CD4-positive, alpha-beta memory T cell (primary cell): ENCODE measurements around the gene PCDH15. TPM values are rescaled to one million over a fixed set of nuclear protein-coding genes. Genes with fewer than 3 reads are reported as not detected.

Source experiments
- CTCF ChIA-PET: fragments of 350-600 bp; sonication (Branson Sonifier 250); formaldehyde crosslinking; loops from one replicate; lab custom pipeline; 2021; ENCODE audit warnings: inconsistent platforms; ENCODE audit not compliant: partially characterized antibody; lab: Charles Lee
- POLR2A ChIA-PET: fragments of 350-600 bp; sonication (Branson Sonifier 250); formaldehyde crosslinking; loops from one replicate; lab custom pipeline; 2021; ENCODE audit not compliant: partially characterized antibody; lab: Charles Lee
- DNase-seq, 5 donors: peaks; one replicate each; pipeline versions ENCODE4 v3.0.0 to v3.0.0-alpha.2; 2020 to 2022; ENCODE audit warnings: mixed read lengths in 1 of 5
- H3K27ac ChIP-seq: one replicate; pipeline ENCODE4 v1.7.0; 2013; ENCODE audit warnings: low read depth, low read length
- H3K27me3 ChIP-seq: 2 replicates; pipeline ENCODE4 v1.7.0; 2013; ENCODE audit warnings: mild to moderate bottlenecking, low read length, moderate library complexity; ENCODE audit not compliant: insufficient read depth
- H3K36me3 ChIP-seq: 2 replicates; pipeline ENCODE4 v1.7.0; 2013; ENCODE audit warnings: mild to moderate bottlenecking, low read length, moderate library complexity; ENCODE audit not compliant: insufficient read depth
- H3K4me1 ChIP-seq: 2 replicates; pipeline ENCODE4 v1.7.0; 2013; ENCODE audit warnings: mild to moderate bottlenecking, low read length, moderate library complexity; ENCODE audit not compliant: insufficient read depth
- H3K4me3 ChIP-seq, 2 donors: one replicate each; pipeline ENCODE4 v1.7.0; 2013; ENCODE audit warnings: low read length in 2 of 2, mild to moderate bottlenecking in 1 of 2
- H3K9me3 ChIP-seq, 2 donors: one replicate each; pipeline ENCODE4 v1.7.0; 2013; ENCODE audit warnings: low read length in 2 of 2, control low read depth in 1 of 2; ENCODE audit not compliant: control insufficient read depth in 1 of 2
- H3K27ac Mint-ChIP-seq, 7 donors: one replicate each; pipeline ENCODE4 v1.8.0; 2020 to 2021; ENCODE audit warnings: mixed read lengths in 7 of 7, mild to moderate bottlenecking in 6 of 7, inconsistent platforms in 3 of 7, moderate library complexity in 3 of 7
- H3K27me3 Mint-ChIP-seq, 2 donors: one replicate each; pipeline ENCODE4 v1.8.0; 2020 to 2021; ENCODE audit warnings: mixed read lengths in 2 of 2
- H3K36me3 Mint-ChIP-seq, 2 donors: one replicate each; pipeline ENCODE4 v1.8.0; 2020 to 2021; ENCODE audit warnings: mixed read lengths in 2 of 2, inconsistent platforms in 1 of 2, mild to moderate bottlenecking in 1 of 2
- H3K4me1 Mint-ChIP-seq, 4 donors: one replicate each; pipeline ENCODE4 v1.8.0; 2020 to 2021; ENCODE audit warnings: mixed read lengths in 4 of 4, mild to moderate bottlenecking in 1 of 4
- H3K4me3 Mint-ChIP-seq, 8 donors: one replicate each; pipeline ENCODE4 v1.8.0; 2020 to 2021; ENCODE audit warnings: mixed read lengths in 8 of 8, mild to moderate bottlenecking in 7 of 8, moderate library complexity in 6 of 8, inconsistent platforms in 3 of 8
- H3K9me3 Mint-ChIP-seq, 8 donors: one replicate each; pipeline ENCODE4 v1.8.0; 2020 to 2021; ENCODE audit warnings: mixed read lengths in 8 of 8, mild to moderate bottlenecking in 5 of 8, inconsistent platforms in 3 of 8, moderate library complexity in 1 of 8
- intact Hi-C: fragments of 100-400 bp; cut with micrococcal nuclease; formaldehyde crosslinking; loops from one replicate; pipeline ENCODE4 v1.15.1; 2023
- polyA plus RNA-seq, 2 donors: library from polyadenylated mRNA; unstranded; fragments of 300-500 nt; fragmentation: Illumina TruSeq; gene quantifications; one replicate each; pipeline ENCODE4 v1.2.3, GENCODE V29; 2021
- total RNA-seq, 2 experiments: library from RNA; stranded (reverse); gene quantifications; one replicate each; pipeline ENCODE4 v1.2.3, GENCODE V29; 2021

The PCDH15 gene
- total and polyA plus RNA-seq, 4 experiments from 2014 or later = not detected

- H3K27ac Mint-ChIP-seq = no peak overlapping the region
- H3K27me3 Mint-ChIP-seq = no peaks in the 10 kb centered on the region
- intact Hi-C loops = no loop called here
- Histone ChIP-seq H3K27me3 (no peaks in the 10 kb centered on the region), H3K36me3 (no peaks in the 10 kb centered on the region), H3K9me3 (no peaks in the 10 kb centered on the region), H3K4me3 (no peak overlapping the region), H3K4me1 (no peaks in the 10 kb centered on the region), H3K27ac (no peak overlapping the region)
- no peak for DNase-seq
- CTCF ChIA-PET = no interaction called here
- H3K4me1 Mint-ChIP-seq = no peaks in the 10 kb centered on the region
- no peak overlapping the region for H3K4me3 Mint-ChIP-seq
- peaks cover 0 to 10% (median 4%) of the 10 kb centered on the region in 8 donors for H3K9me3 Mint-ChIP-seq
- POLR2A ChIA-PET = no interaction called here
- no peaks in the 10 kb centered on the region for H3K36me3 Mint-ChIP-seq
Measured at GRCh38 chr10:54665095-54665494, 135.9 kb downstream of the PCDH15 start.

DNA sequence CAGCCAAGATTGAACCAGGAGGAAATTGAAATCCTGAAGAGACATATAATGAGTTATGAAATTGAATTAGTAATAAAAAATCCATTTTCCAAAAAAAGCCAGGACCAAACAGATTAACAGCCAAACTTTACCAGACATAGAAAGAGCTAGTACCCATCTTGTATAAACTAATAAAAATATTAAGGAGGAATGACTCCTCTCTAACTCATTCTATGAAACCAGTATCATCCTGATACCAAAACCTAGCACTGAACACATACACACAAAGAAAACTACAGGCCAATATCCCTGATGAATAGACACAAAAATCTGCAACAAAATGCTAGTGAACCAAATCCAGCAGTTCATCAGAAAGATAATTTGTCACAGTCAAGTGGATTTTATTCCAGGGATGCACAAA lies 140.6 kb downstream of the PCDH15 start:
- Mint-ChIP-seq H3K9me3 (peaks cover 2 to 25% (median 9%) of the 10 kb centered on the region in 8 donors), H3K27ac (no peak overlapping the region), H3K36me3 (no peaks in the 10 kb centered on the region), H3K4me3 (peak overlapping the region in 1 of 8 donors; percentile 9), H3K4me1 (no peaks in the 10 kb centered on the region), H3K27me3 (no peaks in the 10 kb centered on the region)
- intact Hi-C loops = no loop called here
- ChIA-PET CTCF (no interaction called here), POLR2A (no interaction called here)
- Histone ChIP-seq H3K27me3 (no peaks in the 10 kb centered on the region), H3K9me3 (no peaks in the 10 kb centered on the region), H3K4me3 (no peak overlapping the region), H3K27ac (no peak overlapping the region), H3K36me3 (no peaks in the 10 kb centered on the region), H3K4me1 (no peaks in the 10 kb centered on the region)
- no peak for DNase-seq

GRCh38 chr10:54656643-54657042 lies 144.4 kb downstream of the PCDH15 start:
- no peak overlapping the region for H3K27ac ChIP-seq
- H3K4me1 ChIP-seq = no peaks in the 10 kb centered on the region
- no peak for DNase-seq
- Mint-ChIP-seq H3K4me1 (no peaks in the 10 kb centered on the region), H3K36me3 (no peaks in the 10 kb centered on the region), H3K4me3 (no peak overlapping the region), H3K9me3 (peaks cover 0 to 21% (median 19%) of the 10 kb centered on the region in 8 donors), H3K27me3 (no peaks in the 10 kb centered on the region), H3K27ac (peak overlapping the region in 1 of 7 donors; percentile 72)
- ChIA-PET POLR2A (no interaction called here), CTCF (no interaction called here)
- H3K27me3 ChIP-seq = no peaks in the 10 kb centered on the region
- intact Hi-C loops = no loop called here
- H3K9me3 ChIP-seq = no peaks in the 10 kb centered on the region
- no peaks in the 10 kb centered on the region for H3K36me3 ChIP-seq
- H3K4me3 ChIP-seq = no peak overlapping the region

GRCh38 chr10:54653518-54653917 lies 147.5 kb downstream of the PCDH15 start:
- CTCF ChIA-PET = no interaction called here
- POLR2A ChIA-PET = no interaction called here
- no peak for DNase-seq
- Mint-ChIP-seq H3K27me3 (no peaks in the 10 kb centered on the region), H3K36me3 (no peaks in the 10 kb centered on the region), H3K27ac (no peak overlapping the region), H3K4me1 (no peaks in the 10 kb centered on the region), H3K9me3 (peaks cover 0 to 29% (median 17%) of the 10 kb centered on the region in 8 donors), H3K4me3 (no peak overlapping the region)
- Histone ChIP-seq H3K27me3 (no peaks in the 10 kb centered on the region), H3K36me3 (no peaks in the 10 kb centered on the region), H3K27ac (no peak overlapping the region), H3K4me3 (no peak overlapping the region), H3K4me1 (no peaks in the 10 kb centered on the region), H3K9me3 (no peaks in the 10 kb centered on the region)
- intact Hi-C loops = no loop called here

GRCh38 chr10:54650547-54650946 lies 150.5 kb downstream of the PCDH15 start:
- H3K27ac ChIP-seq = no peak overlapping the region
- no peaks in the 10 kb centered on the region for H3K36me3 Mint-ChIP-seq
- no peak overlapping the region for H3K4me3 ChIP-seq
- no peak overlapping the region for H3K4me3 Mint-ChIP-seq
- H3K9me3 ChIP-seq = no peaks in the 10 kb centered on the region
- CTCF ChIA-PET = no interaction called here
- H3K36me3 ChIP-seq = no peaks in the 10 kb centered on the region
- no peak overlapping the region for H3K27ac Mint-ChIP-seq
- no peaks in the 10 kb centered on the region for H3K4me1 Mint-ChIP-seq
- H3K9me3 Mint-ChIP-seq = peaks cover 0 to 24% (median 9%) of the 10 kb centered on the region in 8 donors
- no peak for DNase-seq
- POLR2A ChIA-PET = no interaction called here
- H3K4me1 ChIP-seq = no peaks in the 10 kb centered on the region
- H3K27me3 Mint-ChIP-seq = no peaks in the 10 kb centered on the region
- H3K27me3 ChIP-seq = no peaks in the 10 kb centered on the region
- intact Hi-C loops = no loop called here

- intact Hi-C loops = no loop called here
- H3K9me3 ChIP-seq = peaks cover 0 to 4% of the 10 kb centered on the region in 2 donors
- H3K27me3 ChIP-seq = no peaks in the 10 kb centered on the region
- H3K27ac ChIP-seq = no peak overlapping the region
- Mint-ChIP-seq H3K4me3 (no peak overlapping the region), H3K9me3 (peaks cover 0 to 22% (median 7%) of the 10 kb centered on the region in 8 donors), H3K36me3 (no peaks in the 10 kb centered on the region), H3K27me3 (no peaks in the 10 kb centered on the region), H3K27ac (no peak overlapping the region), H3K4me1 (no peaks in the 10 kb centered on the region)
- no peak overlapping the region for H3K4me3 ChIP-seq
- POLR2A ChIA-PET = no interaction called here
- no peaks in the 10 kb centered on the region for H3K4me1 ChIP-seq
- no peak for DNase-seq
- H3K36me3 ChIP-seq = no peaks in the 10 kb centered on the region
- CTCF ChIA-PET = no interaction called here
Measured at GRCh38 chr10:54622017-54622416, 179.0 kb downstream of the PCDH15 start.

- Histone ChIP-seq H3K9me3 (peaks cover 0 to 4% of the 10 kb centered on the region in 2 donors), H3K4me3 (no peak overlapping the region), H3K36me3 (no peaks in the 10 kb centered on the region), H3K27ac (no peak overlapping the region), H3K4me1 (no peaks in the 10 kb centered on the region), H3K27me3 (no peaks in the 10 kb centered on the region)
- ChIA-PET POLR2A (no interaction called here), CTCF (no interaction called here)
- no peak for DNase-seq
- no peaks in the 10 kb centered on the region for H3K36me3 Mint-ChIP-seq
- H3K9me3 Mint-ChIP-seq = peaks cover 0 to 13% (median 2%) of the 10 kb centered on the region in 8 donors
- no peak overlapping the region for H3K27ac Mint-ChIP-seq
- no peaks in the 10 kb centered on the region for H3K27me3 Mint-ChIP-seq
- H3K4me1 Mint-ChIP-seq = no peaks in the 10 kb centered on the region
- H3K4me3 Mint-ChIP-seq = no peak overlapping the region
- intact Hi-C loops = no loop called here
Measured at GRCh38 chr10:54620352-54620751, 180.7 kb downstream of the PCDH15 start.

DNA sequence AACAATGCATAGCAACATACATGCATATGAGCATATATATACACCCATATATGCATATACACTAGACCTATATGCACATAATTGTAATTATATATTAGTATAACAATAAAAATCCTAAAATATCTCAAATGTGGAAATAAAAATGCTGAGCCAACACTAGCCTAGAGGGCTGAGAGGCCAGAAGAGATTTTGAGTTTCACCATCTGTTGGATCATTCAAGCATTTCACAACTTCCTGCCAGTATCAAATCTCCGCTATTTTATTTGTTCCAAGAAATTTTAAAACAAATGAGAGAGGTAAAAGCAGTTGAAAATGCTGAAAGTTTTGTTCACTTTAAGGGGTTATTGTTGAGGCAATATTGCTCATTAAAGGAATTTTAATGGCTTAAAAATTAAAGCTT lies 187.0 kb downstream of the PCDH15 start:
- H3K36me3 ChIP-seq = no peaks in the 10 kb centered on the region
- no peaks in the 10 kb centered on the region for H3K27me3 Mint-ChIP-seq
- ChIA-PET POLR2A (no interaction called here), CTCF (no interaction called here)
- no peak overlapping the region for H3K4me3 Mint-ChIP-seq
- H3K27ac ChIP-seq = no peak overlapping the region
- no peaks in the 10 kb centered on the region for H3K4me1 ChIP-seq
- H3K27me3 ChIP-seq = no peaks in the 10 kb centered on the region
- peaks cover 0 to 17% (median 3%) of the 10 kb centered on the region in 8 donors for H3K9me3 Mint-ChIP-seq
- no peaks in the 10 kb centered on the region for H3K36me3 Mint-ChIP-seq
- intact Hi-C loops = no loop called here
- no peaks in the 10 kb centered on the region for H3K4me1 Mint-ChIP-seq
- DNase-seq = no peak
- no peaks in the 10 kb centered on the region for H3K9me3 ChIP-seq
- no peak overlapping the region for H3K27ac Mint-ChIP-seq
- no peak overlapping the region for H3K4me3 ChIP-seq
